NOMO-1 treated with DMSO at 0.1 percent for 48 hours (cell line): ENCODE results near the gene TMEM17.
"Not testable (repeated sequence)": the region's sequence is repeated elsewhere in the genome, so short reads cannot be mapped to it uniquely, and the experiment has no call there.

ENCODE experiments used
- DNase-seq: peaks from one replicate; lab custom pipeline; 2025; ENCODE audit not compliant: unreplicated experiment; lab: John Stamatoyannopoulos, UW

The TMEM17 gene

DNA sequence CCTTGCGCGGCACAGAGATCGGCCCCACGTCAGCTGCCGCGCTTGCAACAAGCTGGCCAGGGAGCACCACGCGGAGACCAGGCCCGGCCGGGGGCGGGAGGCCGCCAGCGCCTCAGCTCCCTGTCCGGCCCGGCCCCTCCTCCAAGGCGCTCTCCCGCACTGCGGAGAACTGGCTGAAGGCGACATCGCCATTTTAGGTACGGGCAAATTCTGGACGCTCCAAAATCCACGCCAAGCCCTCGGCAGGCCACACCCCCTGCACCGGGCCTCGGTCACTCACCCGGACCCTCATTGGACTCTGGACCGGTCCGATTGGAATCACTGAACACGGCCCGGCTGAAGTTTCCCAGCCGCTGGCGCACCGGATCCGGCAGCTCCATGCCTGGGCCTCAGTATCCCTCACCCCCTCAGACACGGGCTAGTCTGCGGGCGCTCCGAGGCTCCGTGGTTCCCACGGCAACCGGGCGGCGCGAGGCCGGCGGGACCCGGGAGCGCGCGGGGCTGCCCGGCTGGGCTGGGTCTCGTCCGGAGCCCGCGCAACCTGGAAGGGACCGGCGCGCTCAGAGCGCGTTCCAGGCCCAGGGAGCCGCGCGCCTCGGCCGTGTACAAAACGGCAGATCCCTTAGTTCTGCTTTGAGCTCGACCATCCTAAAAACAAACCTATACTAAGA lies at the start of gene TMEM17:
TMEM17 (minus strand) TSS at position 446 of the 671 bp plus-strand sequence; CDS start at position 380, 66 bp downstream.
- peak; percentile 76 for DNase-seq

DNA sequence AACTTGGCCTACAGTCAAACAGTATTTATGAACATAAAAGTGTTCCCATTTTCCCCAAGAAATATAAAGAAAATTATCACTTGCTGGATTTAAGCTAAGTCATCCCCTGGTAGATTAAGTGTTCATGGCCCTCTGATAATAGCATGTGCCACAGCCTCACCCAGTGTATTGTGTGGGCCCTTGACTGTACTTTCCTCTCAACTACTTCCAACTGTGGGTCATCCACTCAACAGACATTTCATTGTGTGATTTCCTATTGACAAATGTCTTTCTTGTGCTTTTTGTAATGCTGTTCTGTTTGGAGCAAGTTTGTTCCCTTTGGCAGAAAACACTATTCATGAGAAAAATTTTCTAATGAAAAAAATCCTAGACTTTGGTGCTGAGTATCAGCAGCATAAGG lies 48.4 kb upstream of the TMEM17 start:
- DNase-seq, result no peak

DNA sequence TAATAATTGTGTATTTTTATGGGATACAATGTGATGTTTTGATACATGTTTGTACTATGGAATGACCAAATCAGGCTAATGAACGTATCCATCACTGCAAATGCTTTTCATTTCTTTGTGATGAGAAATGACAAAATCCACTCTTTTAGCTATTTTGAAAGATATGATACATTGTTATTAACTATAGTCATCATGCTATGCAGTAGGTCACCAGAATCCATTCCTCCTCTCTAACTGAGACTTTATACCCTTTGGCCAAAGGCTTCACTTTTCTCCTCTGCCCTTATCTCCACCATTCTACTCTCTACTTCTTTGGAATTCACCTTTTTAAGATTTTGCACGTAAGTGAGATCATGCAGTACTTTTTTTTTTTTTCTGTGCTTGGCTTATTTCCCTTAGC lies 44.5 kb upstream of the TMEM17 start:
- DNase-seq, result no peak

DNA sequence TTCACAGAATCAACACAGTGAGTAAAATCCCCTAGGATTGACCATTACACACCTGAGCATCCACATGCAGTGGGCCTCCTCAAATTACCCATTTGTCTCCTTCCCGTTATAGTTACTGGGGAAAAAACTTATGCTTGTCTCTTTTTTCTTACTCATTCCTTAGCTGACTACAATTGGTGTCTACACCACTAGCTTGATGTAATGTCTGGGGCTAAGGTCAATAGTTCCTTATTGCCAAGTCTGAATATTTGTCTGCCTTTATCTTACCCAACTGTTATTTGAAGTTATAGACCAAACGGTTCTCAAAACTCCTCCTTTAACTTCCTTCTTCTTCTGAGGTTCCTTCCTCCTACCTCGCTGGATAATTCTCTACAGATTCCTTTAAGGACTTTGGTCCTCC lies 41.9 kb upstream of the TMEM17 start:
- no peak for DNase-seq

GRCh38 chr2:62545261-62545660 lies 39.3 kb upstream of the TMEM17 start:
- DNase-seq, result no peak

- DNase-seq, result no peak
Measured at GRCh38 chr2:62540408-62541168, 34.6 kb upstream of the TMEM17 start.

GRCh38 chr2:62539606-62540407 lies 33.8 kb upstream of the TMEM17 start:
- no peak for DNase-seq

DNA sequence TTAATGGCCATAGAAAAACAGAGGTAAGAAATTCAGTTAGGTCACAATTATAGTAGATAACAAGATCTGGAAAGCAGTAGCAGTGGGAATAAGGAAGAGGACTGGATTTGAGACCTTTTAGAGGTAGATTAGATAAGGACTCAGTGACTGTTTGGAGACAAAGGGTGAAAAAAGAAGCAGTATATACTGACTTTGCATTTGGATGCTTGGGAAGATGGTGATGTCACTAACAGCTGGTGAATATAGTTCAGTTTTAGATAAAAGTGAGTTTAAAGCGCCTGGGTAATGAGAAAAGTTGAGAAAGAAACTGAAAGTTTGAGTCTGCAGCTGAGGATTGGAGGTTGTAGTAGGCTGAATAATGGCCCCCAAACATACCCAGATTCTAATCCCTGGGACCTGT lies 32.8 kb upstream of the TMEM17 start:
- DNase-seq, result no peak

GRCh38 chr2:62537814-62538213 lies 31.8 kb upstream of the TMEM17 start:
- no peak for DNase-seq

DNA sequence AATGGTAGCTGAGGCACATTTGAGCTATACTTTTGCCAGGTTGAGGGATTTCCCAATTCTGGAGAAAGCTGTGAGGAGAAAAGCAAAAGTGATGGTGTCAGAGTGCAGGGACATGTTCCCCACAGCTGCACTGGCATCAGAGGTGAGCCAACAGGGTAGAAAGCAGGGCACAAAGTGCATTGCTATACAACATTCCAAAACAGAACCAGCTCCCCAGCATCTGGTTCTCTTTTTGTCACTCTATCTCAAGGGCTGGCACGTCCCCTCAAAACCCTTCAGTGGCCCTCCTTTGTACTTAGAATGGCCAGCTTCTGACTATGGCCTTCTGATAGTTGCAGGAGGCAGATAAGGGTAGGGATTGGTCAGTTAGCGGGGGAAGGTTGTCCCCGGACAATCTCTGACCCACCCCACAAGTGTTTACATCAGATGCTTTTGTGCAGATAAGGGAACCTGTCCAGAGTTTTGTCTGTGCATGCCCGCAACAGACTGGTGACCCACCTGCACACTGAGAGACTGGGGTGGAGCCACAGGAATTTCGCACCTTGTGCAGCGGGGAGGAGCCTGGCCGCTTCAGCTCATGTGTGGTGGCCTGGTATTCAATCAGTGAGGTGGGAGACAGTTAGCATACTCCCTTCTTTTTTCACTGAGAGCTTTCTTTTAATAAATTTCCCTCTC lies 31.0 kb upstream of the TMEM17 start:
- DNase-seq, result no peak

GRCh38 chr2:62535521-62535920 lies 29.5 kb upstream of the TMEM17 start:
- DNase-seq, result not testable (repeated sequence)

GRCh38 chr2:62531594-62531993 lies 25.6 kb upstream of the TMEM17 start:
- DNase-seq, result no peak

- DNase-seq, result no peak
Measured at GRCh38 chr2:62529758-62530157, 23.8 kb upstream of the TMEM17 start.

DNA sequence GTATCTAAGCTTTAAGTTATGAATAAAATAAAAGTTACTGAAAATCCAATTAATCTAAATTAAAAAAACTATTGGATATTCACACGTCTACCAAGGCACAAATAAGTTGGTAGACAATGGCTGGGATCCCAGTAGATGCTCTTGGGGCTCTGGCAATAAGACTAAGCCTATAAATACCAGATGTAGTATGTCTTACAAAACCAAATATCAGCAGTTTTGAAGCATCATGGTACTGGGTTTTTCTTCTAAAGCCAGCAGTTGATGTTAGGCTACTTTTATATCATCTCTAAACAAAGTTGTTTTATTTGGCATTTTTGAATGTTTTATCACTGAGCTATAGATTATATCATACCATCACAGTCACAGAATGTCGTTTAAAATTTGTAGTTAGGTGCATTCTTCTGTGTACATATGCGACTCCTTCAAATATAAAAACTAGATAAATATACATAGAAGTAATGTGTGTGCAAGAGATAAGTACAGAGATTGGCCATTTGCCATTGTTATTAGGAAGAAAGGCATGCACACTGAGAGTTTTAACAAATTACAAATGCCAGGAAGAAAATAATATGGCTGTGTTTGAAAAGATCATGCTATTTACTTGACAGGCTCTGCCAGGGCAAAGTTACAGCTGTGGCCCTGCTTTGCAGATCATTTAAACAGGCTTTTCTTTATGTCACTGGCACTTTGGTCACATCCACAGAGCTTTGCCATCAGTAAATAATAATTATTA lies 21.6 kb upstream of the TMEM17 start:
- DNase-seq, result no peak

GRCh38 chr2:62526531-62527381 lies 20.8 kb upstream of the TMEM17 start:
- no peak for DNase-seq

DNA sequence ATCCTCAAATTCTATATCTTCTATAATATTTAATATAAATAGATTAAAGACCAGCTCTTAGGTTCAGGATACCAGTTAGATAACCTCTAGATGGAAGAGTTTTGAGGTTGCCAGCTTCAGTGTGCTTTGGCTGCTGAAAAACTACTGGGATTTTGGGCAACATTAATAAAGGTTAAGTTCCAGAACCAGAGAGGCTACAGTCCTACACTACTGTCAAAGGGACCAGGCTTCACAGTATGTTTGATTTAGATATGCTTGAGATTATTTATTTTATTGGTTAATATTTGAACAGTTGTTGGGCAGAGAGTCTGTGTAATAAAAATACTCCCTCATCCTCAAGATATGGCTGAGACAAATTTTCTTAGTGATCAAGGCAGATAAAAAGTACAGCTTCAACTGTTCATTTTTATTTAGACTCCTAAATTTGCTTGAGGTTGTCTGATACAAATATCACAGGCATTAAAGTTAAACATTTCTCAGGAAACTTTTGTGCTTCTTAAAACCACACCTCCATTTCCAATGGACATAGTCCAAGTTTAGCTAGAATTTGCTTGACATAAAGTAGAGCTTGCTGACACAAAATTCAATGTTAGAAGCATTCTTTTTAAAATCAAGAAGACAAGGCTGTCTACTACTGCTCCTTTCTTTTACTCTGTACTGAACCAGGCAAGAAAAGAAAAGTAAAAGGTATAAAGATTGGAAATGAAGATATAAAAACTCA lies 19.7 kb upstream of the TMEM17 start:
- no peak for DNase-seq

DNA sequence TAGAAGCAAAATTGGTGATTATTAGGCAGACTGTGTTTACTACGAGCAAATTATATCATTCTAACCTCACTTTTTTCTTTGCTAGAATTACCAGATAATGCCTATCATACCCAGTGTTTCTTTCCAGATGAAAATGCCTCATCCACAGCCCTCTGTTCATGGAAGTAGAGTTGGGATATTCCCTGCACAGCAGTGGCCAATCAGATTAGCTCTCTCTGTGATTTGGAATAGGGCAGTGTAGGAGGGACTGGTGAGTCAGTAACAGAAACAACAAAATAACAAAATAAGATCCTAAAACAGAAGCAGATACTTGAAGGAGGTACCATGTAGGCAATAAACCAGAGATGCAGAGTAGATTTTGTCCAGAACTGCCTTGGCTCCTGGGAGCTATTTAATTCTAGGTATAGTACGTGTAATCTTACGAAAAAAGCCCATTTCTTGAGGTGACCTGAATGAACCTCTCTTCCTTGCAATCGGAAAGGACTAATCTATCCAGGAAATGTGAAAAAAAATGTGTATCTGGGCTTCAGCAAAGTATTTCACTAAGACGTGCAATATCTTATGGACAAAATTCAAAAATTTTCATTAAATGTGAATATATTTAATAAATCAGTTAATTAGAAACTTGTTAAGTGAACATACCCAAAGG lies 18.4 kb upstream of the TMEM17 start:
- DNase-seq, result no peak

DNA sequence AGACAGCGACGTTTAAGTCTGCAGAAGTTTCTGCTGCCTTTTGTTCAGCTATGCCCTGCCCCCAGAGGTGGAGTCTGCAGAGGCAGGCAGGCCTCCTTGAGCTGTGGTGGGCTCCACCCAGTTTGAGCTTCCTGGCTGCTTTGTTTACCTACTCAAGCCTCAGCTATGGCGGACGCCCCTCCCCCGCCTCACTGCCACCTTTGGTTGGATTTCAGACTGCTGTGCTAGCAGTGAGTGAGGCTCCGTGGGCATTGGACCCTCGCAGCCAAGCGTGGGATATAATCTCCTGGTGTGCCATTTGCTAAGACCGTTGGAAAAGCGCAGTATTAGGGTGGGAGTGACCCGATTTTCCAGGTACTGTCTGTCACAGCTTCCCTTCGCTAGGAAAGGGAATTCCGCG lies 15.1 kb upstream of the TMEM17 start:
- not testable (repeated sequence) for DNase-seq

GRCh38 chr2:62512384-62512783 lies 6.4 kb upstream of the TMEM17 start:
- no peak for DNase-seq
